Retinal pigment epithelial cell (primary cell): ENCODE measurements around the gene NELFE.

Source experiments
- DNase-seq: peaks from one replicate; pipeline ENCODE4 v3.0.0-alpha.2; 2010; ENCODE audit warnings: low read depth
- H3K4me3 ChIP-seq: 2 replicates; pipeline ENCODE4 v1.5.1; 2011; ENCODE audit warnings: mild to moderate bottlenecking, low read length, control low read depth, moderate library complexity
- TF ChIP-seq, protein P1 (sequence below): conservative IDR thresholded peaks from 2 replicates; pipeline ENCODE4 v1.5.1; 2011; ENCODE audit warnings: low read depth, low read length, control low read depth, inconsistent platforms

NELFE gene

DNA sequence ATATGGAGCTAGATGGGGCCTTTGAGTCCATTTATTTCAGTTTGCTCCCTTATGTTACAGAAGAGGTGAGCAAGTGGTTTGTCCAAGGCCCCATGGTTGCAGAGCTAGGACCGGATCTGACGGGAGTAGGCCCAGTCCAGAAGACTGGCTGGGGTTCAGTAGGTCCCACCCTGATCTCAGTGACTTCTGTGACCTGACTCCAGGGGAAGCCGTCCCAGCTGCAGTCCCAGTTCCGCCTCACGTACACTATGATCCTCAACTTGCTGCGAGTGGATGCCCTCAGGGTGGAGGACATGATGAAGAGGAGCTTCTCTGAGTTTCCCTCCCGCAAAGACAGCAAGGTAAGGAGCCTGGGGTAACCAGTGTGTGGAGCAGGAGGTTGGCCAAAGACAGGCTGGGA lies 7.7 kb upstream of the NELFE start:
- DNase-seq = no peak
- TF ChIP-seq, protein P1, sequence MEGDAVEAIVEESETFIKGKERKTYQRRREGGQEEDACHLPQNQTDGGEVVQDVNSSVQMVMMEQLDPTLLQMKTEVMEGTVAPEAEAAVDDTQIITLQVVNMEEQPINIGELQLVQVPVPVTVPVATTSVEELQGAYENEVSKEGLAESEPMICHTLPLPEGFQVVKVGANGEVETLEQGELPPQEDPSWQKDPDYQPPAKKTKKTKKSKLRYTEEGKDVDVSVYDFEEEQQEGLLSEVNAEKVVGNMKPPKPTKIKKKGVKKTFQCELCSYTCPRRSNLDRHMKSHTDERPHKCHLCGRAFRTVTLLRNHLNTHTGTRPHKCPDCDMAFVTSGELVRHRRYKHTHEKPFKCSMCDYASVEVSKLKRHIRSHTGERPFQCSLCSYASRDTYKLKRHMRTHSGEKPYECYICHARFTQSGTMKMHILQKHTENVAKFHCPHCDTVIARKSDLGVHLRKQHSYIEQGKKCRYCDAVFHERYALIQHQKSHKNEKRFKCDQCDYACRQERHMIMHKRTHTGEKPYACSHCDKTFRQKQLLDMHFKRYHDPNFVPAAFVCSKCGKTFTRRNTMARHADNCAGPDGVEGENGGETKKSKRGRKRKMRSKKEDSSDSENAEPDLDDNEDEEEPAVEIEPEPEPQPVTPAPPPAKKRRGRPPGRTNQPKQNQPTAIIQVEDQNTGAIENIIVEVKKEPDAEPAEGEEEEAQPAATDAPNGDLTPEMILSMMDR = no peak
- H3K4me3 ChIP-seq = no peak overlapping the region

DNA sequence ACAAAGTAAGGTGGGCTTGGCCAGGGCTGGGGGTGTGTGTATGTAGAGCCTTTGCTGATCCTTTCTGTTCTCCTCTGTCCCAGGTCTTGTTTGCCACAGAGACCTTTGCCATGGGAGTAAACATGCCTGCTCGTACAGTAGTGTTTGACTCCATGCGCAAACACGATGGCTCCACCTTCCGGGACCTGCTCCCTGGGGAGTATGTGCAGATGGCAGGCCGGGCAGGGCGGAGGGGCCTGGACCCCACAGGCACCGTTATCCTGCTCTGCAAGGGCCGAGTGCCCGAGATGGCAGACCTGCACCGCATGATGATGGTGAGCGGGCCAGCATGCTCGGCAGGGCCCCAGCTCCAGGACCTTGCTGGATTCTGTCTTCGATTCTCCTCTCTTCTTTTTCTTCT lies 6.9 kb upstream of the NELFE start:
- DNase-seq = no peak
- H3K4me3 ChIP-seq = no peak overlapping the region
- TF ChIP-seq, protein P1 = no peak

DNA sequence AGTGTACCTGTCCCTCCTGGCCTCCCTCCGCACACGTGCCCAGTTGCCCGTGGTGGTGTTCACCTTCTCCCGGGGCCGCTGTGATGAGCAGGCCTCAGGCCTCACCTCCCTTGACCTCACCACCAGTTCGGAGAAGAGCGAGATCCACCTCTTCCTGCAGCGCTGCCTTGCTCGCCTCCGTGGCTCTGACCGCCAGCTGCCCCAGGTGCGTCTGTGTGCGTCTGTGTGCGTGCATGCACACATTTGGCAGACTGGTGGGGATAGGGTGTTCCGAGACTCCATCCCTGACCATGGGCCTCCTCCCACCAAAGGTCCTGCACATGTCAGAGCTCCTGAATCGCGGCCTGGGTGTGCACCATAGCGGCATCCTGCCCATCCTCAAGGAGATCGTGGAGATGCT lies 5.2 kb upstream of the NELFE start:
- no peak overlapping the region for H3K4me3 ChIP-seq
- no peak for DNase-seq
- TF ChIP-seq, protein P1 = no peak

DNA sequence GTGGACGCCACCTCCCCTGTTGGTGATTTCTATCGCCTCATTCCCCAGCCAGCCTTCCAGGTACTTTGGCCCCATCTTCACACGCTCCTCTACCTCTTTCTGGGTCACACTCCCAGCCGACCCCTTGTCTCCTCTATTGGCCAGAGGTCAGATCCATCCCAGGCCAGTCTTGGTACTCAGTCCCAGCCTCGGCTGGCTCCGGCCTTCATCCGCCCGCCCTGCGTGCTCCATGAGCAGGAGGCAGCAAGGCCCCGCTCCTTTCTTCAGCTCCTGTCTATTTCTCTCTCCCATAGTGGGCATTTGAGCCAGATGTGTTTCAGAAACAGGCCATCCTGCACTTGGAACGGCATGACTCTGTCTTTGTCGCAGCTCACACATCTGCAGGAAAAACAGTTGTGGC lies 2.8 kb upstream of the NELFE start:
- TF ChIP-seq, protein P1 = no peak
- no peak overlapping the region for H3K4me3 ChIP-seq
- no peak for DNase-seq

DNA sequence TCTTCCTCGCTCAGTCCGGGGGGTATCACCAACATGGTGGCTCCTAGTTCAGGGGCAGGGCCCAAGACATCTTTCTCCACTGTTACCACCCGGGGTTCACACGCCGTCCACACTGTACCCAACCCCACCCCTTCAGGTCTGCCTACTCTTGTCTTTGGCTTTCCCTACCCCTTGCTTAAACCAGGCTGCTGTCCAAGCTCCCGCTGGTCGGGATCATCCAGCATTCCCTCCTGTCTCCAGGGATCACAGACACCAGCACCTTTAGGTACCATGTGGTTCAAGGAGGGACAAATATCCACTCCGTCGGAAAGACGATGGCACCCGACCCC lies 395 bp downstream of the NELFE start:
- peak overlapping the region; percentile 99 for H3K4me3 ChIP-seq
- TF ChIP-seq, protein P1 = no peak
- DNase-seq = no peak

DNA sequence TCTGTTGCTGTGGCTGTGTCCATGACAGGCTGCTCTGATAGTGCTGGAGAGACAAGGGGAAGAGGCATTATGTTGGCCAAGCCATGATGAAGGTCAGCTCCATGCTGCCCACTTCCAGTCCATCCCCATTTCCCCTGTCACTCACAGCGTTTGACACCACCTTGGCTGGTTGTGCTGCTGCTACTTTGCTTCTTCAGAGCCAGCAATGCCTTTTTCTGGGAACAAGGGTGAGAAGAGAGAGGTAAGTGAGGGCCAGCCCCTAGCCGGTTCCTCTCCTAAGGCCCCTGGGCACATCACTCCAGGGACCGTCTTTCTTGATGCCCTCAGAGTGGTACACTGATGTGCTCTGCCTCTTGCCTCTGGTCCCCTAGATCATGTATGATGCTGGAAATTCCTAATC lies 2.0 kb downstream of the NELFE start:
- TF ChIP-seq, protein P1 = no peak
- H3K4me3 ChIP-seq = no peak overlapping the region
- no peak for DNase-seq

DNA sequence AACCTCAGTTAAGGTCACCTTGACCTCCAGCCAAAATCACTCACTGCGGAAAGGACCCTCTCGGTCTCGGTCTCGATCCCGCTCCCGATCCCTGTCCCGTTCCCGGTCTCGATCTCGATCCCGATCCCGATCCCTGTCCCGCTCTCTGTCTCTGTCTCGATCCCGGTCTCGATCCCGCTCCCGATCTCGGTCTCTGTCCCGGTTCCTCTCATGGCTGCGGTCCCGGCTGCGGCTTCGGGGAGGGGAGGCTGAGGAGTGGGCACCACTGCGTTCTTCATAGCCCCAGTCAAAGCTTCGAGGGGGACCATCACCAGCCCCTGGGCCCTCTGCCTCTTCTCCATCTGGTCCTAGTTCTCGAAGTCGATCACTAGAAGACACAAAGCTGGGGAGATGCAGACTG lies 4.3 kb downstream of the NELFE start:
- TF ChIP-seq, protein P1 = no peak
- no peak for DNase-seq
- no peak overlapping the region for H3K4me3 ChIP-seq
